SK-N-SH (cell line): ENCODE results near the gene SND1. TPM values are rescaled to one million over a fixed set of nuclear protein-coding genes. Genes with fewer than 3 reads are reported as not detected.

Experiments
- CTCF ChIA-PET: fragments of 300-600, 350-600 bp; formaldehyde crosslinking; extraction: SDS; loops from one replicate; lab custom pipeline; 2021; lab: Yijun Ruan, JAX
- POLR2A ChIA-PET: fragments of 350-600 bp; sonication (Branson Sonifier 250); formaldehyde crosslinking; extraction: SDS; loops from one replicate; lab custom pipeline; 2020; ENCODE audit warnings: antibody characterized with exemption, inconsistent platforms; lab: Yijun Ruan, JAX
- DNase-seq: peaks from one replicate; pipeline ENCODE4 v3.0.0; 2012
- H2AFZ ChIP-seq: fragments of 200-600 bp; sonication (generic); 2 replicates; pipeline ENCODE4 v1.8.1; 2016; ENCODE audit warnings: antibody characterized with exemption, mild to moderate bottlenecking, low read depth
- H3F3A ChIP-seq: fragments of 200-600 bp; sonication (generic); replicated peaks from 2 replicates; pipeline ENCODE3; 2016; ENCODE audit warnings: antibody characterized with exemption, mild to moderate bottlenecking; ENCODE audit not compliant: insufficient read depth
- H3K27ac ChIP-seq, 2 experiments: fragments of 200-500 bp in 1 of 2; fragments of 200-600 bp in 1 of 2; sonication (Bioruptor generic) in 1 of 2; sonication (generic), shearing (Covaris generic) in 1 of 2; 2 replicates each; pipeline versions ENCODE4 v1.5.1 to v1.6.1; 2014 to 2016; ENCODE audit warnings: low read depth in 2 of 2, inconsistent platforms in 1 of 2, low read length in 1 of 2, mild to moderate bottlenecking in 1 of 2, mixed read lengths in 1 of 2
- H3K27me3 ChIP-seq: fragments of 200-600 bp; sonication (generic), shearing (Covaris generic); 2 replicates; pipeline ENCODE4 v1.6.1; 2016; ENCODE audit warnings: mixed run types; ENCODE audit not compliant: insufficient read depth
- H3K36me3 ChIP-seq, 2 experiments: fragments of 200-500 bp in 1 of 2; fragments of 200-600 bp in 1 of 2; sonication (Bioruptor generic) in 1 of 2; sonication (generic) in 1 of 2; replicated peaks in 1 of 2; 2 replicates each; pipeline versions ENCODE3 to v1.5.1; 2014 to 2016; ENCODE audit warnings: low read length in 1 of 2, mild to moderate bottlenecking in 1 of 2; ENCODE audit not compliant: insufficient read depth in 2 of 2, control insufficient read depth in 1 of 2
- H3K4me1 ChIP-seq, 2 experiments: fragments of 200-500 bp in 1 of 2; fragments of 200-600 bp in 1 of 2; sonication (Bioruptor generic) in 1 of 2; sonication (generic), shearing (Covaris generic) in 1 of 2; 2 replicates each; pipeline versions ENCODE4 v1.5.1 to v1.6.1; 2014 to 2016; ENCODE audit warnings: low read depth in 1 of 2, low read length in 1 of 2, mixed run types in 1 of 2; ENCODE audit not compliant: insufficient read depth in 2 of 2, control insufficient read depth in 1 of 2
- H3K4me2 ChIP-seq: fragments of 200-600 bp; sonication (generic), shearing (Covaris generic); 2 replicates; pipeline ENCODE4 v1.6.1; 2017; ENCODE audit warnings: mixed run types
- H3K4me3 ChIP-seq, 2 experiments: fragments of 200-500 bp in 1 of 2; fragments of 200-600 bp in 1 of 2; sonication (Bioruptor generic) in 1 of 2; sonication (generic), shearing (Covaris generic) in 1 of 2; 2 replicates each; pipeline versions ENCODE4 v1.5.1 to v1.8.1; 2014 to 2016; ENCODE audit warnings: low read depth in 2 of 2, inconsistent platforms in 1 of 2, low read length in 1 of 2, mild to moderate bottlenecking in 1 of 2, mixed read lengths in 1 of 2, moderate library complexity in 1 of 2
- H3K79me2 ChIP-seq: fragments of 200-600 bp; sonication (generic); 2 replicates; pipeline ENCODE4 v1.8.1; 2017; ENCODE audit warnings: mild to moderate bottlenecking; ENCODE audit not compliant: insufficient read depth
- H3K9ac ChIP-seq: fragments of 200-600 bp; sonication (generic); 2 replicates; pipeline ENCODE4 v1.6.1; 2017; ENCODE audit warnings: mixed run types
- H3K9me2 ChIP-seq: fragments of 200-600 bp; sonication (generic); 2 replicates; pipeline ENCODE4 v1.6.1; 2017; ENCODE audit warnings: mixed run types
- H3K9me3 ChIP-seq: fragments of 200-600 bp; sonication (generic); 2 replicates; pipeline ENCODE4 v1.6.1; 2017; ENCODE audit warnings: mixed run types, mild to moderate bottlenecking, moderate library complexity
- H4K20me1 ChIP-seq: fragments of 200-600 bp; sonication (generic); 2 replicates; pipeline ENCODE4 v1.6.1; 2017; ENCODE audit warnings: mild to moderate bottlenecking, mixed run types; ENCODE audit not compliant: insufficient read depth
- EP300 ChIP-seq, 2 experiments: IDR thresholded peaks; 2 replicates each; pipeline versions ENCODE4 v1.4.0 to v1.6.1; 2012; ENCODE audit warnings: borderline replicate concordance in 1 of 2, low read depth in 1 of 2, low read length in 1 of 2
- FOSL2 ChIP-seq: IDR thresholded peaks from 2 replicates; pipeline ENCODE4 v1.4.0; 2012; ENCODE audit warnings: low read depth, mild to moderate bottlenecking, moderate library complexity, borderline replicate concordance
- FOXJ3 ChIP-seq: sonication (generic); formaldehyde crosslinking; IDR thresholded peaks from 2 replicates; pipeline ENCODE4 v1.5.1; 2020; ENCODE audit warnings: mild to moderate bottlenecking, missing genetic modification reagents
- FOXM1 ChIP-seq: IDR thresholded peaks from 2 replicates; pipeline ENCODE4 v1.4.0; 2012; ENCODE audit warnings: low read depth, mild to moderate bottlenecking
- GATA2 ChIP-seq: sonication (generic); formaldehyde crosslinking; IDR thresholded peaks from 2 replicates; pipeline ENCODE4 v1.5.0; 2020; ENCODE audit warnings: mild to moderate bottlenecking, missing genetic modification reagents
- IRF3 ChIP-seq: fragments of 150-350 bp; IDR thresholded peaks from 2 replicates; pipeline ENCODE4 v1.6.1; 2016; ENCODE audit warnings: mild to moderate bottlenecking, low read depth, low read length
- MAX ChIP-seq: IDR thresholded peaks from 2 replicates; pipeline ENCODE4 v1.4.0; 2012; ENCODE audit warnings: low read depth
- MEF2A ChIP-seq: IDR thresholded peaks from 2 replicates; pipeline ENCODE4 v1.4.0; 2012; ENCODE audit warnings: low read depth, borderline replicate concordance
- POLR2AphosphoS5 ChIP-seq: IDR thresholded peaks from 2 replicates; pipeline ENCODE4 v1.6.1; 2012; ENCODE audit warnings: low read depth, low read length
- RAD21 ChIP-seq: IDR thresholded peaks from 2 replicates; pipeline ENCODE4 v1.6.1; 2012; ENCODE audit warnings: mild to moderate bottlenecking, low read length
- RCOR1 ChIP-seq: fragments of 150-350 bp; IDR thresholded peaks from 2 replicates; pipeline ENCODE4 v1.6.1; 2017; ENCODE audit warnings: antibody characterized with exemption, low read length
- REST ChIP-seq: IDR thresholded peaks from 2 replicates; pipeline ENCODE4 v1.6.1; 2012; ENCODE audit warnings: mild to moderate bottlenecking, low read depth, low read length, moderate library complexity
- RFX5 ChIP-seq: IDR thresholded peaks from 2 replicates; pipeline ENCODE4 v1.6.1; 2012; ENCODE audit warnings: mild to moderate bottlenecking, improper control_type of control experiment, low read length
- RXRA ChIP-seq: IDR thresholded peaks from 2 replicates; pipeline ENCODE4 v1.4.0; 2012; ENCODE audit warnings: low read depth, mild to moderate bottlenecking, borderline replicate concordance
- SIN3A ChIP-seq: IDR thresholded peaks from 2 replicates; pipeline ENCODE4 v1.6.1; 2012; ENCODE audit warnings: low read depth, mild to moderate bottlenecking, low read length, moderate library complexity, borderline replicate concordance
- USF1 ChIP-seq: IDR thresholded peaks from 2 replicates; pipeline ENCODE4 v1.4.0; 2012; ENCODE audit warnings: low read depth, borderline replicate concordance
- USF2 ChIP-seq: fragments of 150-350 bp; IDR thresholded peaks from 2 replicates; pipeline ENCODE4 v1.6.1; 2017; ENCODE audit warnings: antibody characterized with exemption, low read length, low read depth, borderline replicate concordance
- WGBS: methylation state at CpG from one replicate; pipeline ENCODE4 v1.1.6; 2017; ENCODE audit warnings: low lambda C conversion rate; 5-methylcytosine and 5-hydroxymethylcytosine counted together
- polyA plus RNA-seq, 3 experiments: library from polyadenylated mRNA; depleted of rRNA; stranded (reverse); fragments of >200 nt; gene quantifications; 2 replicates each; pipeline ENCODE4 v1.2.3, GENCODE V29; 2012

Gene SND1
- polyA plus RNA-seq, 1 of the 3 experiments (the other 2 are of a cell fraction), result 165 TPM

GRCh38 chr7:128081808-128082207, 429.8 kb downstream of the SND1 start:
- DNase-seq, result no peak
- Histone ChIP-seq H3K27ac (no peak overlapping the region; a peak in 1 of 4 replicates), H3K9me2 (no peaks in the 10 kb centered on the region)
- TF ChIP-seq RAD21 (no peak), FOSL2 (no peak), RFX5 (no peak), USF1 (no peak), IRF3 (no peak), SIN3A (no peak), POLR2AphosphoS5 (no peak), RCOR1 (no peak), MAX (no peak), REST (no peak), MEF2A (no peak), FOXJ3 (no peak), FOXM1 (no peak), GATA2 (CRISPR knock-in tag) (no peak), EP300 (IDR thresholded peaks at IDR 0.05; ENCODE audit: borderline replicate concordance in 1 of 2, low read depth in 1 of 2, low read length in 1 of 2) (no peak), RXRA (no peak), USF2 (no peak)
- TF ChIP-seq, all 33 proteins: peak for 0
- Histone ChIP-seq H3K4me1 (peaks cover 0 to 83% of the 10 kb centered on the region in 2 experiments; a peak in 2 of 4 replicates), H3K4me2 (no peak overlapping the region), H2AFZ (no peak overlapping the region), H3K9ac (no peak overlapping the region), H3K36me3 (peaks cover 19 to 75% of the 10 kb centered on the region in 2 experiments), H3K4me3 (no peak overlapping the region), H3K27me3 (no peaks in the 10 kb centered on the region), H3K79me2 (no peaks in the 10 kb centered on the region), H3K9me3 (no peaks in the 10 kb centered on the region), H4K20me1 (no peaks in the 10 kb centered on the region), H3F3A (no peaks in the 10 kb centered on the region)
- WGBS, result 98% methylated on average over 8 of the region's 8 CpGs
- ChIA-PET POLR2A (no interaction called here), CTCF (interaction anchor here (0.6 to 1.8 kb wide), 7 partner anchors 11 to 840 kb away, joined by 3 to 7 read pairs (median 4); no protein-coding TSS in a partner anchor)
